ENCODE measurements around the gene DNAJC28.
A peak's percentile ranks its signal among the peaks of the same experiment; 100 is the strongest.
"Not testable (repeated sequence)": the region's sequence is repeated elsewhere in the genome, so short reads cannot be mapped to it uniquely, and the experiment has no call there.

The DNAJC28 gene

GRCh38 chr21:33480481-33481103 lies 10.9 kb downstream of the DNAJC28 start:
- DNase-seq: no peak

- DNase-seq: peak; percentile 100
These were observed 11.6 kb downstream of the DNAJC28 start, which contains the start of gene TMEM50B for GRCh38 chr21:33479679-33480480. Gene TMEM50B, minus strand, starts transcription at chr21:33479974. Its CDS starts 11,089 bp downstream, at chr21:33468885.

- DNase-seq: peak; percentile 72
These were observed 12.4 kb downstream of the DNAJC28 start for GRCh38 chr21:33478935-33479678.

- no peak for DNase-seq
These were observed 13.3 kb downstream of the DNAJC28 start for GRCh38 chr21:33478182-33478581.

GRCh38 chr21:33477066-33477465 lies 14.4 kb downstream of the DNAJC28 start:
- DNase-seq: no peak

- DNase-seq: no peak
These were observed 18.2 kb downstream of the DNAJC28 start for GRCh38 chr21:33473344-33473743.

GRCh38 chr21:33470701-33471100 lies 20.8 kb downstream of the DNAJC28 start:
- DNase-seq: no peak

GRCh38 chr21:33469183-33469582 lies 22.3 kb downstream of the DNAJC28 start:
- not testable (repeated sequence) for DNase-seq

- no peak for DNase-seq
These were observed 29.8 kb downstream of the DNAJC28 start for GRCh38 chr21:33461538-33462250.

- DNase-seq: no peak
These were observed 32.7 kb downstream of the DNAJC28 start for GRCh38 chr21:33458861-33459260.

GRCh38 chr21:33455686-33456446 lies 35.6 kb downstream of the DNAJC28 start:
- DNase-seq: peak; percentile 56

- DNase-seq: no peak
These were observed 39.2 kb downstream of the DNAJC28 start for GRCh38 chr21:33452362-33452761.

GRCh38 chr21:33451634-33452071 lies 39.9 kb downstream of the DNAJC28 start:
- no peak for DNase-seq

GRCh38 chr21:33449616-33450015 lies 41.9 kb downstream of the DNAJC28 start:
- DNase-seq: no peak

- not testable (repeated sequence) for DNase-seq
These were observed 44.9 kb downstream of the DNAJC28 start for GRCh38 chr21:33446620-33447019.

- no peak for DNase-seq
These were observed 47.0 kb downstream of the DNAJC28 start for GRCh38 chr21:33444499-33444898.

- no peak for DNase-seq
These were observed 48.3 kb downstream of the DNAJC28 start for GRCh38 chr21:33443194-33443593.

- DNase-seq: peak; percentile 54
These were observed 49.7 kb downstream of the DNAJC28 start for GRCh38 chr21:33441489-33442477.
